Kasumi-1 (cell line): ENCODE measurements around the gene CCSER2.
A peak's percentile ranks its signal among the peaks of the same experiment; 100 is the strongest.

Experiments used
- DNase-seq, 2 experiments: peaks; one replicate each; lab custom pipeline; 2025; lab: John Stamatoyannopoulos, UW

Gene CCSER2

DNA sequence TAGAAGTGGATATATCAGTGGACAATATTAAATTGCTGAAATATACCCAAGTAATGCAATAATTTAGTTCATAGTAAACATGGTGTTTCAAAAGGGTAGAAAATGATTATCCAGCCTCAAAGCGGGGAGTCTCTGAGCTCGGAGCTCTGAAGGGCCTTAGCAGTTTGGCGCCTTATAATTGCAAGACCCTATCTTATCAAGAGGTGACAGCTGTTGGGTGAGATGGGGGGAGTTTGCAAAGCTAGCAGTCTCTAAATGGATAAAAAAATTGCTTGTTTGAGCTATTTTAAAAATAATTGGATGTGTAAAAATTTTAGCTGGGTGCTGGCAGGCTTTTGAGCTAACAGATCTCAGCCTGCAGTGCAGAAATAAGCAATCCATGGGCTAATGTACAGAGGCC, 219.2 kb downstream of the CCSER2 start:
- DNase-seq = no peak

DNA sequence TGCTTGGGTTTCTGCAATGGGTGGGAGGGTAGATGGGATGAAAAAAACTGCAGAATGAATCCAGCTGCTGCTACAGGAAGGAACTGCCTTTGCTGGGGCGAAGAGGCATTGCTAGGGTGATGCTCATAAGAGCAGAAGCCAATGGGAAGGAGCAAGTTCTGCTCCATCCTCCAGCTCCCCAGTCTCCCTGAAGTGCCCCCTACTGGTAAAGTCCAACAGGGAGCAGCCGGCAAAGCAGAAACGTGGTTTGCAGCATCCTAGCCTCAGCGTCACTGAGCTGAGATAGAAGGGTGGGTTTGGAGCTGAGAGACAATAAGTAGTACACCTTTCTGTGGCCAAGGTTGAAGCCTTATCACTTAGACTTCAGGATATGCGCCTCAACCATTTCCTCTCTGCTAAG, 220.5 kb downstream of the CCSER2 start:
- DNase-seq = no peak

DNA sequence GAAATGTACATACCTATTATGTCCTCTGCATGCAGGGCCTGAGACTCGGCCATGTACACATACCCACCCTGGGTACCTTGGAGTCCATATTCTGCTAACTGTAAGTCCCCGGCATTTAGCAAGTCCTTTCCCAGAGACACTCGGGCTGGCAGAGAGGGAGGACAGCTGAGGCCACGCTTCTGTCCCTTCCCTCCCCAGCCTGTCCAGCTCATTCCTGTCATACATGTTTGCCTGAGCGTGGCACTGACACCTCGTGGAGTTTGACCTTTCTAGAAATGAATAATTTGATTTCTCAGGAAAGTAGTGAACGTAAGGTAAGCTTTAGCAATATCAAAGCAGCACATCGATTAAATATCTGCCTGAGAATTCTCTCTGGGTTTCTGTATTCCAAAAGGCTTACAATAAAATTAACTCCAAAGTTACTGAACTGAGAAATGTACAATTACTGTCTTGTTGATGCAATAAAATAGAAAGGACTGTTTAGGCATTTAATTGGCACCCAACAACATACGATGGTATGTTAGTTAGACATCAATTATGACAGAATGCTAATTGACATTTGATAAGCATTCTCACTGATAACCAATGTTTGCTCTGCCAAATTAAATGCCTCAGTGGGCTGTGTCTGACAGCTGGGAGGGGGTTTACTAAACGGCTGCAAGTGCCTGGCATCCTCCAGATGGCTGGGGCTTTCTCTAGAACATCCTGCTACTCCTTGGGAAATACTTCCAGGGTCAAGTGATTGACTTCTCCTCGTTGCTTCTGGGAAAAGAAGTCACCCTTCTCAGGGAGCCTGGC, 221.2 kb downstream of the CCSER2 start:
- DNase-seq = no peak

DNA sequence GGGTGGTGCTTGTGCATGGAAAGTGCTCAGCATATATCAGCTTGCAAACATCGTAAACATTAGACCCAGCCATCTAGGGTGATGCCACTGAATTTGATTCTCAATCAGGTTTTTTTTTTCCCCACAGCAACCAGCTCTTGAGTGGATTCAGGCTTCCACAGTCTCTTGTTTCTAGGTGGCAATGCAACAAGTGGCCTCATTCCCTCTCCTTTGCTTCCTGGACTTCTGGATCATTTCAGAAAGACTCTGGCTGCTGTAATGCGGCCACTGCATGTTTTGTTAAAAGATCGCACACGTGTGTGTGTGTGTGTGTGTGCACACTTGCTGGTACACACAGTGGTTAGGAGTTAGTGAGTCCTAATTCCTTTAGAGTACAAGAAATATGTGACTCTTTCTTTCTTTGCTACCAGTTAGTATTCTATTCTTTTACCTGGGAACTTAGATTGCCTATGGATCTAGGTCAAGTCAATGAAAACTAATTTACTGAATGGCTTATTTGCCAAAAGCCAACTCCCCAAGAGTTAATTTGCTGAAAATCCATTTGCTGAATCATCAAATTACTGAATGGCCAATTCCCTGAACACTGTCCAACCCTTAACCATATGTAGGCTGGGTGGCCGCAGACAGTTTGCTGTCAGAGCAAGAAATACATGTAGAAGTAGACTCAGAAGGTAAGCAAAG, 222.5 kb downstream of the CCSER2 start:
- DNase-seq = no peak

DNA sequence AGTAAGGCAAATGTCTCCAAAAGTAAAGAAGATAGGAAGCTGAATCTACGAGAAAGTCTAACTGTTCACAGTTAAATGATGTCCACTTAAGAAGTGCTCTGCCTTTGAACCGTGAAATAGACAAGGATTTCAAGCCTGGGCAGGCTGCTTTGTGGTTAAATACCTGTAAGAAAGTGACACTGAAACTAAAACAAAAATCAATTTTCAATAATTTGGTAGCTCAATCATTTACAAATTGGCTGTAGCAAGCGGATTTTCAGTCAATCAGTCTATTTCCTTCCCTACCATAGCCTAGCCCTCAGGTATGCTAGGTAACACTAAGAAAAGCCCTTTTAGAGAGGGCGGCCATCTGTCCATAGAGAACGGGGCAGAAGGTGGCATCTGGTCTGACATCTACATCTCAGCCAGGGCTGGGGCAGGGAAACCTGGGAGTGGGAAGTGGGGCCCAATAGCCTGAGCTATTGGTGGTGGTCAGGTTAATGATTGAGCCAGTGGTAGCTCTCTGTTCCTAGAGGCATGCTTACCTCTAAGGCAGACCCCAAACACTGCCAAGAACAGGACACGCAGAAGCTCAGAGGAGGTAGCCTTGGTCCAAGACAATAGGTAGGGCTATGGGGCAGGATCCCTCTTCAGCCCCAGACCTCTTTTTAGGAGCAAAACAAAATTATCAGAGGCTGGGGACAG, 223.2 kb downstream of the CCSER2 start:
- DNase-seq = no peak

DNA sequence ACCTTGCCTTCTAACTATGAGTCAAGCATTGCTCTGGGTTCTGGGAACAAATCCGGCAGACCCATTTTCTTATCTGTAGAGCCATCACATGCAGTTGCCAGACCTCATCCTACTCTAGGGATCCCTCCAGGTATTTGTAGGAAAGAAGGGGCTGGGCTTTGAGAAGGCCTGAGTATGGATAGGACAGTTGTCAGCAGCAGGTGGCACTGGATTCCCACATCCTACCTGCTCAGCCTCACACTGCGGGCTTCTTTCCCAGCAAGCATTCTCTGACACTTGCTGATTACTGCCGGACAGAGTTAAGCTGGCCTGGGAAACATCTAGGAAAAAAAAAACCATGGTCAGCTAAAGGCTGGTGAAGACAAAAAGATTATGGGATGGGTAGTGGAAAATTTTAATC, 224.1 kb downstream of the CCSER2 start:
- no peak for DNase-seq

DNA sequence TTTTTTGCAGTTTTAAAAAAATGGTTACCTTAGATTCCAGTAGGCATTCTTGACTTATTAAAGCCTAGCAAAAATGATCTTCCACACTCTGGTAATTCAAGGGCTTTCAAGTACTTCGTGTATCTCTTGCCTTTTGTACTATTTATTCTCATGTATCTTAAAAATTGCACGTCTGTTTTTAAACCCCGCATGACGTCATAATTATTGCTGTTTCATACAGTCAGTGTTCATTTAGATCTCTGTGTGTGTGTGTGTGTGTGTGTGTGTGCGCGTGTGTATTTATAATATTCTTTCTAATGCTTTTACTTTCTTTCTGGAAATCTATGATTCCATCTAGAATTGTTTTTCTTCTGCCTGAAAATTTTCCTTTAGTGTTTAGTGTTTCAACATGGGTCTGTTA, 234.2 kb downstream of the CCSER2 start:
- no peak for DNase-seq

DNA sequence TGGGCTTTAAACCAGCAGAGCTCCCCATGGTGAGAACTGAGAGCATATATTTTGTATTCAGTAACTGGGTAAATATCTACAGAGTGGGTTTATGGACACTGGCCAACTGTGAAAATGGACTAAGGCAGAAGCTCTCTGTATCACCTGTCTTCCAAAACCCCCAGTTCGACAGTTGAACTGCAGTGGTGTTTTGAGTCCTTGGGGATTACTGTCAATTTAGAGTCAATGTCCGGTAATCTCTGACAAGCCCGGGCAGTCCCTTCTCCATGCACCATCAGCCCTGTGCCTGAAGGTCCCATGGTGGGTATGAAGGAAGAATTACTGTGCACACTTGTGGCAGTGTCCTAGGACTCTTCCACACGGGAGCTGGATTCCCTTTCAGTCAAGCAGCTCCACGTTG, 235.0 kb downstream of the CCSER2 start:
- DNase-seq = no peak

DNA sequence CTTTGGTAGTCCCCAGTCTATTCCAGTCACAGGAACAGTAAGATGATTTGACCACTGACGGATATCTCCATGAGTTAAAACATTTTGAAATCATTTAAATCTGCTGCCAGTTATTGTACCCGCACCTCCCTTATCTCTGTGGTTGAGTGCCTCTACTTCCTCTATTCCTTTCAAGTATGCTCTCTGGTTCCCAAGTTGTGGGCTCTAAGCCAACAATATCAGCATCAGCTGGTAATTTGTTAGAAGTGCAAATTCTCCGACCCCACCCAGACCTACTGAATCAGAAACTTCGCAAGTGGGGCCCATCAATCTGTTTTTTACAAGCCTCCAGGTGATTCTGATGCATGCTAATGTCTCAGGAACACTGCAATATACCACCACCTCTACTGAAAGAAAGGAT, 235.5 kb downstream of the CCSER2 start:
- peak; percentile 89 to 92 for DNase-seq

DNA sequence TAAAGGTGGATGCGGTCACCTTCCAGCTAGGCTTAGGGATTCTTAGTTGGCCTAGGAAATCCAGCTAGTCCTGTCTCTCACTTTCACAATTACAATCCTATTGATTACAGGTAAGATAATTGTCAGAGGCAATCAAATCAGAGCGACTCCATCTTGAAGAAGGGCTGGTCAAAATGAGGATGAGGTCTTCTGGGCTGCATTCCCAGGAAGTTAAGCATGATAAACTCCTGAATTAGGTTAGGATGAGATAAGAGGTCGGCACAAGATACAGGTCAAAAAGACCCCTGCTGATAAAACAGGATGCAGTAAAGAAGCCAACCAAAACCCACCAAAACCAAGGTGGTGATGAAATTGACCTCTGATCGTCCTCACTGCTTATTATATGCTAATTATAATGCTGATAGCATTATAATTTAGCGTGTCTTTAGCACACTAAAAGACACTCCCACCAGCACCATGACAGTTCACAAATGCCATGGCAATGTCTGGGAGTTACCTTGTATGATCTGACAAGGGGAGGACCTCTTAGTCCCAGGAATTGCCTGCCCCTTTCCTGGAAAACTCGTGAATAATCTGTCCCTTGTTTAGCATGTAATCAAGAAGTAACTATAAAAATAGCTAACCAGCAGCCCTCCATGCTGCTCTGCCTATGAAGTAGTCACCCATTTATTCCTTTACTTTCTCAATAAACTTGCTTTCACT, 237.6 kb downstream of the CCSER2 start:
- no peak for DNase-seq

DNA sequence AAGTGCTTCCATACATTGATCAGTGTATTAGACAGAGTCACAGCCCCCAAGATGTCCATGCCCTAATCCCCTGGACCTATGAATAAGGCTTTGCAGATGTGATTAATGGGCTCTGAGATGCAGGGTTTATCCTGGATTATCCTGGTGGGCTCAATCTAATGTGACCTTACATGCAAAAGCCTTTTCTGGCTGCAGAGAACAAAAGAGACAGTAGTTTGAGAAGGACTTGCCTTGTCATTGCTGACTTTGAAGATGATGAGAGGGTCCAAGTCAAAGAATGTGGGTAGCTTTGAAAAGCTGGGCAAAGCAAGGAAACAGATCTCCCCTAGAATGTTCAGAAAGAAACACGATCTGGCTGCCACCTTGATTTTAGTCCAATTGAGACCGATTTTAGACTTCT, 238.7 kb downstream of the CCSER2 start:
- no peak for DNase-seq
